ENCODE measurements around the gene RHOBTB3. TPM values are rescaled to one million over a fixed set of nuclear protein-coding genes. Genes with fewer than 3 reads are reported as not detected.
A peak's percentile ranks its signal among the peaks of the same experiment; 100 is the strongest.

RHOBTB3 gene
- total RNA-seq, 1 donor: 314 TPM

GRCh38 chr5:95806687-95807086 lies 75.6 kb downstream of the RHOBTB3 start:
- Histone ChIP-seq H3K27ac (ENCODE audit: low read depth, low read length) (no peak overlapping the region), H3K4me3 (ENCODE audit: insufficient read depth, low read length) (no peak overlapping the region), H3K79me2 (ENCODE audit: insufficient read depth, low read length) (no peaks in the 10 kb centered on the region), H2AFZ (ENCODE audit: low read length) (no peak overlapping the region), H3K9me3 (ENCODE audit: low read depth, low read length) (no peaks in the 10 kb centered on the region), H3K4me1 (ENCODE audit: insufficient read depth, low read length) (peaks cover 34% of the 10 kb centered on the region), H3K4me2 (ENCODE audit: insufficient read depth, low read length) (no peak overlapping the region), H3K36me3 (ENCODE audit: insufficient read depth, low read length) (peaks cover 3% of the 10 kb centered on the region), H3K27me3 (ENCODE audit: insufficient read depth, low read length) (no peaks in the 10 kb centered on the region), H4K20me1 (ENCODE audit: insufficient read depth, low read length) (no peaks in the 10 kb centered on the region)
- DNase-seq (ENCODE audit: insufficient read length, low spot score, missing footprints): no peak
- TF ChIP-seq, protein P1, sequence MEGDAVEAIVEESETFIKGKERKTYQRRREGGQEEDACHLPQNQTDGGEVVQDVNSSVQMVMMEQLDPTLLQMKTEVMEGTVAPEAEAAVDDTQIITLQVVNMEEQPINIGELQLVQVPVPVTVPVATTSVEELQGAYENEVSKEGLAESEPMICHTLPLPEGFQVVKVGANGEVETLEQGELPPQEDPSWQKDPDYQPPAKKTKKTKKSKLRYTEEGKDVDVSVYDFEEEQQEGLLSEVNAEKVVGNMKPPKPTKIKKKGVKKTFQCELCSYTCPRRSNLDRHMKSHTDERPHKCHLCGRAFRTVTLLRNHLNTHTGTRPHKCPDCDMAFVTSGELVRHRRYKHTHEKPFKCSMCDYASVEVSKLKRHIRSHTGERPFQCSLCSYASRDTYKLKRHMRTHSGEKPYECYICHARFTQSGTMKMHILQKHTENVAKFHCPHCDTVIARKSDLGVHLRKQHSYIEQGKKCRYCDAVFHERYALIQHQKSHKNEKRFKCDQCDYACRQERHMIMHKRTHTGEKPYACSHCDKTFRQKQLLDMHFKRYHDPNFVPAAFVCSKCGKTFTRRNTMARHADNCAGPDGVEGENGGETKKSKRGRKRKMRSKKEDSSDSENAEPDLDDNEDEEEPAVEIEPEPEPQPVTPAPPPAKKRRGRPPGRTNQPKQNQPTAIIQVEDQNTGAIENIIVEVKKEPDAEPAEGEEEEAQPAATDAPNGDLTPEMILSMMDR (IDR thresholded peaks at IDR 0.05; ENCODE audit: extremely low read depth, low read depth, low read length): no peak

- Histone ChIP-seq H3K36me3 (ENCODE audit: insufficient read depth, low read length) (peaks cover 10% of the 10 kb centered on the region), H3K79me2 (ENCODE audit: insufficient read depth, low read length) (no peaks in the 10 kb centered on the region), H2AFZ (ENCODE audit: low read length) (no peak overlapping the region), H3K4me2 (ENCODE audit: insufficient read depth, low read length) (peak overlapping the region; percentile 39), H3K4me3 (ENCODE audit: insufficient read depth, low read length) (no peak overlapping the region), H3K9me3 (ENCODE audit: low read depth, low read length) (no peaks in the 10 kb centered on the region), H3K27me3 (ENCODE audit: insufficient read depth, low read length) (no peaks in the 10 kb centered on the region), H3K4me1 (ENCODE audit: insufficient read depth, low read length) (peaks cover 36% of the 10 kb centered on the region), H3K27ac (ENCODE audit: low read depth, low read length) (peak overlapping the region; percentile 40), H4K20me1 (ENCODE audit: insufficient read depth, low read length) (no peaks in the 10 kb centered on the region)
- TF ChIP-seq, protein P1 (IDR thresholded peaks at IDR 0.05; ENCODE audit: extremely low read depth, low read depth, low read length): no peak
- DNase-seq (ENCODE audit: insufficient read length, low spot score, missing footprints): no peak
Measured at GRCh38 chr5:95808013-95808685, 77.0 kb downstream of the RHOBTB3 start.

DNA sequence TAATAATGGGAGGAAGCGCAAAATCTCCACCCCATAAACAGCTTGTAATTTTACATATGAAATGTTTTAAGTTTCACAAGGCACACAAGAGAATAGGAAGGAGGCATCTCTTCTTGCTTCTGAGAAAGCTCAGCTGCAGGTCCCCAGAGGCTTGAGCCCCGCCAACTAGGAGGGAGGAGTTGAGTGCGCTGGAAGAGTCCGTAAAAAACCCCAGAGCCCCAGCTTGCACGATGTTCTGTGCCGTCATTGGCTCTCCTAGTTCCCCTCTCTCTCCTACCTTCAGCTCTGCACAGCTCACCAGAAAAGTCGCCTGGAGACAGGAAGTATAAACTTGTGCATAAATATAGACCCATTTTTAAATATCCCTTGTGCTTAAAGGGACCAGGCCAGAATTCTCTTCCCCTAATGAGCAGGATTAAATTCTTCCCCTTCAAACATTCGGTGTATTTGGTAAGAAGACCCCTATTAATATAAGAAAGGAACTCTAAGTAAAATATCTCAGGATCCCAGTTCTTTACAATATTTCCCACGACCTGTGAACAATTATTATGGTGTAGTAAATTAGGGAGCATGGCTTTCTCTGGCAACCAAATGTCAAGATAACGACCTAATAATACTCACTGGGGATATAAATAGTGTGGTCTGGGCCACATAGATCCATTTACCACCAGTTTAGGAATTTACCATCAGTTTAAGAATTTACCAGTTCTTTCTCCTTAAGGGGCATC lies 77.7 kb downstream of the RHOBTB3 start:
- H3K4me3 ChIP-seq (ENCODE audit: insufficient read depth, low read length): peak overlapping the region; percentile 25
- H3K27ac ChIP-seq (ENCODE audit: low read depth, low read length): peak overlapping the region; percentile 83
- H3K79me2 ChIP-seq (ENCODE audit: insufficient read depth, low read length): no peaks in the 10 kb centered on the region
- no peaks in the 10 kb centered on the region for H3K9me3 ChIP-seq (ENCODE audit: low read depth, low read length)
- peak; percentile 89 for DNase-seq (ENCODE audit: insufficient read length, low spot score, missing footprints)
- H2AFZ ChIP-seq (ENCODE audit: low read length): no peak overlapping the region
- peaks cover 33% of the 10 kb centered on the region for H3K4me1 ChIP-seq (ENCODE audit: insufficient read depth, low read length)
- H3K36me3 ChIP-seq (ENCODE audit: insufficient read depth, low read length): peaks cover 10% of the 10 kb centered on the region
- H3K4me2 ChIP-seq (ENCODE audit: insufficient read depth, low read length): peak overlapping the region; percentile 39
- no peaks in the 10 kb centered on the region for H4K20me1 ChIP-seq (ENCODE audit: insufficient read depth, low read length)
- TF ChIP-seq, protein P1 (IDR thresholded peaks at IDR 0.05; ENCODE audit: extremely low read depth, low read depth, low read length): no peak
- no peaks in the 10 kb centered on the region for H3K27me3 ChIP-seq (ENCODE audit: insufficient read depth, low read length)

DNA sequence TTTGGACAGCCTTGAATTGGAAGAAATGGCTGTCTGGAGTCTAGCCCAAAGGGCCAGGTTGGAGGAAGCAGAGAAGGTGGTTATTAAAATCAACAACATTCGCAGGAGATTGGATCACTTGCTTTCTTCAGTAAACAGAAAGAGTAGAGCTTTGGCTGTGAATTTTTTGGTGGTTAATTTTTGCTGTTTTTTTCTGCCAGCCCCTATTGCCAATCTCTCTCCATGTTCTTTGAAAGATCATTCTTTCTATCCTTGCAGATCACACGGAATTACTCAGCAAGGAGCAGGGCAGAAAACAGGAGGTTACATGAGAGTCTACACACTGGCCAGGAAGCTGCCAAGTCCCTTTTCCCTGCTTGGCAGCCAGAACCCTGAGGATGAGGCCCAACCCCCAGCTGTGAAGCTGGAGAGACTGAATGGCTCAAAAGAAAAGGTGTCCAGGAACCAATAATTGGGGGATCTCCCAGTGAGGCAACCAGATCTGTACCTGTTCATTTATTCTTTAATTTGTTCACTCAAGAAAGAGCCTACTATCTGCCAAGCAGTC lies 78.4 kb downstream of the RHOBTB3 start:
- TF ChIP-seq, protein P1 (IDR thresholded peaks at IDR 0.05; ENCODE audit: extremely low read depth, low read depth, low read length): no peak
- Histone ChIP-seq H3K27me3 (ENCODE audit: insufficient read depth, low read length) (no peaks in the 10 kb centered on the region), H3K27ac (ENCODE audit: low read depth, low read length) (peak overlapping the region; percentile 83), H3K4me3 (ENCODE audit: insufficient read depth, low read length) (peak overlapping the region; percentile 25), H2AFZ (ENCODE audit: low read length) (no peak overlapping the region), H3K4me2 (ENCODE audit: insufficient read depth, low read length) (peak overlapping the region; percentile 66), H4K20me1 (ENCODE audit: insufficient read depth, low read length) (no peaks in the 10 kb centered on the region), H3K79me2 (ENCODE audit: insufficient read depth, low read length) (no peaks in the 10 kb centered on the region), H3K9me3 (ENCODE audit: low read depth, low read length) (no peaks in the 10 kb centered on the region), H3K36me3 (ENCODE audit: insufficient read depth, low read length) (peaks cover 14% of the 10 kb centered on the region), H3K4me1 (ENCODE audit: insufficient read depth, low read length) (peaks cover 33% of the 10 kb centered on the region)
- DNase-seq (ENCODE audit: insufficient read length, low spot score, missing footprints): no peak

Data from osteoblast (primary cell).